ENCODE measurements around the gene NFE2.
"Not testable (repeated sequence)": the region's sequence is repeated elsewhere in the genome, so short reads cannot be mapped to it uniquely, and the experiment has no call there.

Gene NFE2

DNA sequence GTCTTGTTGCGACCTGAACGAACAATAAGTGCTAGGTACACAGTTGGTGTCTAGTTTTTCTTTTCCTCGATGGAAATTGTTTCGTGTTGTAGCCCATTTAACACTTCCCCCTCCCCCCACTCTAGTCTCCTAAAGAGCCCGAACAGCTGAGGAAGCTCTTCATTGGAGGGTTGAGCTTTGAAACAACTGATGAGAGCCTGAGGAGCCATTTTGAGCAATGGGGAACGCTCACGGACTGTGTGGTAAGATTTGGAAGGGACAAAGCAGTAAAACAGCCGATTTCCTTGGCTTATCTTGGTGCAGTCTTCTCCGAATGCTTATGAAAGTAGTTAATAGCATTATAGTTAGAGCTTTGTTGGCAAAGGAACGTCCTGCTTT lies 19.6 kb downstream of the NFE2 start:
- DNase-seq = not testable (repeated sequence)

DNA sequence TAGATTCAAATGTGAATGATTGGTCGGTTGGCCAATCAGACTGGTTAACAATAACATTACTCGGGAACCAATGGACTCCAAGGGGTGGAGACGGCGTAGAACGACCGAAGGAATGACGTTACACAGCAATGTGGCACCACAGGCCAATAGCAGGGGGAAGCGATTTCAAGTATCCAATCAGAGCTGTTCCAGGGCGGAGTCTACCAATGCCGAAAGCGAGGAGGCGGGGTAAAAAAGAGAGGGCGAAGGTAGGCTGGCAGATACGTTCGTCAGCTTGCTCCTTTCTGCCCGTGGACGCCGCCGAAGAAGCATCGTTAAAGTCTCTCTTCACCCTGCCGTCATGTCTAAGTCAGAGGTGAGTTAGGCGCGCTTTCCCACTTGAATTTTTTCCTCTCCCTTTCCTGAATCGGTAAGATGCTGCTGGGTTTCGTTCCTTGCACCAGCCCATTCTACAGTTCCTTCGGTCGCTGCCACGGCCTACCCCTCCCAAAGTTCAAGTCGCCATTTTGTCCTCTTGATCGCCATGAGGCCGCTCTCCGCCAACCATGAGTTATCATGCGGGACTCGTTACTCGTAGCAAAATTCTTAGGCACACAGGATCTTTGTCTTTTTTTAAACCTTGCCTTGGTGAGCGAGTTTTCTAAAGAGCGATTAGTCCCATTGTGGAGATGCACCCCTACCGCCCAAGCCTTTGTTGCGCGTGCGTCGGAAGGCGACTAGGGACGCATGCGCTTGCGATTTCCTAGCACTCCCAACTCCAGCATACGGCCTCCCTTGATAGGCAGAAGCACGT lies 20.2 kb downstream of the NFE2 start, which contains the start of gene HNRNPA1:
TSS of gene HNRNPA1 (plus strand) at position 259 of the 793 bp plus-strand sequence. CDS start at position 341, 82 bp downstream.
- peak; percentile 90 to 100 for DNase-seq

DNA sequence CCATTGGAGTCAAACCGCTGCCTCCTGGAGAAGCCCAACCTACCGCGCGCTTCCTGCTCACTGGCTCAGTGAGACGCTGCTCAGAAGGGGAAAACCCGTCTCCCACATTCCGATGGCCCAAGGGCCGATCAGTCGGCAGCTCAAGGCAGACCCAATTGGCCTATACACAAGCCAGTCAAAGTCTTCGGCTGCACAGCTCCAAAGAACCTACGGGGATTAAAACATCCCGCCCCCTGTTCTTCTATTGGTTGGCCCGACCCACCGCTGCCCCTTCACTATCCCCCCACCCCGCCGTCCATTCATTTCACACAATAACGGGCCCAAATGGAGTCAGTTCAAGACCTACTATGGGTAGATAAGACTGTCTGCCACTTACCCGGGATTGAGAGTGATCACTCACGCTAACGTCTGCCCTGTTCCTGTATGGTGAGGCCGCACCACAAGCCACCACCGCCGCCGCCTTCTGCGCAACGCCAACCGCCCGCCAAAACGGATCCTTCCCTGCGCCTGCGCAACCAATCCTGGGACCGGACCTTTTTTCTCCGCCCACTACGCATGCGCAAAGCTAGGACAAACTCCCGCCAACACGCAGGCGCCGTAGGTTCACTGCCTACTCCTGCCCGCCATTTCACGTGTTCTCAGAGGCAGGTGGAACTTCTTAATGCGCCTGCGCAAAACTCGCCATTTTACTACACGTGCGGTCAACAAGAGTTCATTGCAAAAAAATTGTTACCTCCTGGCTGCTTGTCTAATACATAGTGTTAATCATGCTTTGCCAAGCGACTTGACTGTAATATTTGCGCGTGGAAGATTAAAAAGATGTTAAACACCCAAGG lies 21.0 kb downstream of the NFE2 start, which contains the start of gene CBX5:
TSS of gene CBX5 (minus strand) at position 491 of the 836 bp plus-strand sequence. CDS start 22,472 bp downstream, outside the sequence.
- peak; percentile 96 to 99 for DNase-seq

DNA sequence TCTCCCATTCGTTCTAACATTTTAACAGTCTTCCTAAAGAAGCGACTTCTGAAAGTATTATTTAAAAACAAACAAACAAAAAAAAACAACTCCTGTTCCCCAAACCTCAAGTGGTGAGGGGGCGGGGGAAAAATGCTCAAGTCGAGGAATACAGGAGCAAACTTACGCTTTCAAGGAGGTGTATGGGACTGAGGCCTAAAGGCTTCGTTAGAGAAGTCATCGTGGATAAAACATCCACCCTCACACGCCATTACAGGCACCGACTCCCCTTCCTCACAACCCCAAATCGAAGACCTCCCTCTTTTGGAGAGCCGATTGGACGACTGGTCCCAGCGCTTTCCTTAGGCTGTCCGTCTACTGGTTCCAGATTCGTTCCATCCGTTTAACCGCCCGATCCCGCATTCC lies 21.6 kb downstream of the NFE2 start:
- no peak for DNase-seq

DNA sequence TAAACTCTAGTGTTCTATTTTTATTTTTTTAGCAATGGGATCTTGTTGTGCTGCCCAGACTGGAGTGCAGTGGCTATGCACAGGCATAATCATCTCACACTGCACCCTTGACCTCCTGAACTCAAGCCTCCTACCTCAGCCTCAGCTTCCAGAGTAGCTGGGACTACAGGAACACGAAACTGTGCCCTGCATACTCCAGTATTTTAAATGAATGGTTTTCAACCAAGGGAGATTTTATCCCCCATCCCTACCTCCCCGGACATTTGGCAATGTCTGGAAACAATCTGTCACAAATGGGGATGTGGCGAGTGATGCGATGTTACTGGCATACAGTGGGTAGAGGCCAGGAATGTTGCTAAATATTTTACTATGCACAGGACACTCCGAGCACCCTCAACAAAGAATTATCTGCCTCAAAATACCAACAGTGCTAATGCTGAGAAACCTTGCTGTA lies 23.0 kb downstream of the NFE2 start:
- DNase-seq = no peak

DNA sequence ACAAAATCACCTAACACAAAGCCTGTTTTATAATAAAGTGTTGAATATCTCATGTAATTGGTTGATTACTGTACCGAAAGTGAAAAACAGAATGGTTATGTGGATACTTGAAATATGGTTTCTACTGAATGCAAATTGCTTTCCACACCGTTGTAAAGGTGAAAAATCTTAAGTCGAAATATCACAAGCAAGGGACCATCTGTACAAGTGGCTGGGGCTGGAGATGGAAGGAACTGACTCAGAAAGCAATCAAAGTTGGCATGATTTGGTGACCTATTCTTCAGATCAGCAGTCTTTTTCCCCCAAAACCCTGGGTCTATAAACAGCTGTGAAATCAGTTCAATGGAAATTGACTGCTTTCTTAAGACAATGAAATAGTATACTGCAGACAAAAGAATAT lies 24.4 kb downstream of the NFE2 start:
- DNase-seq = no peak

DNA sequence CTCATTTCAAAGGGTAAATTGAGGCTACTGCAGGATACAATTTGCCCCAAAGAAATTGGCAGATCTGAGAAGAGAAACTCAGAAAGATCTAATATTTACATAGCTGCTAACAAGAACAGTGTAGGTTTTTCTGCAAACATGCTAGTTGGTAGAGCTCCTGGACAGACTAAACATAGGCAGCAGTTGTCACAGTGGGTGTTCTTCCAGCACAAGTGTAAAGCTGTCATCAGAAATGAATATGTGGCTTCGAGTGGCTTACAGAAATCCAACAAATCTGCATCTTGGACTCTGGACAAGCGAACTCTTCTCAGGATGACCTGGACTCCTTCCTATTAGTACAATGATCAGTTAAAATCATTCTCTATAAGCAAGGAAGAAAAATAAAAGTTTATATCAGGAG lies 26.8 kb downstream of the NFE2 start:
- DNase-seq = no peak

DNA sequence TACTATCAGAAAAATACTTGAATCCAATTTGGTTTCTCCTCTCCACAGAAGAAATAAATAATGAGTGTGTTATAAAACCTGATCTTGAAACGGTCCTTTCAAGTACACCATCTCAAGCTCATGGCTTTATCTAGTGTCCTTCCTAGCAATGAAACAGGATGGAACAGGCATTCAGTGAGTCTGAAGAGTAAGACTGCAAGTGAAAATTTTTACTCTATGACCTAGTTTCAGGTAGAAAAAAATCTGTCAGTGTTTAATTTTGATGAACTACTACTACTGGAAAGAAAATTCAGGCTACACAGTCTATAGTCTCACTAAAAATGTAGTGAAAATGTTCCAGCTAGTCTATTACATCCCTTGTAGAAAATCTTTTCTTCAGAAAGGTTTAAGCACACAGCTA lies 28.6 kb downstream of the NFE2 start:
- DNase-seq = no peak

DNA sequence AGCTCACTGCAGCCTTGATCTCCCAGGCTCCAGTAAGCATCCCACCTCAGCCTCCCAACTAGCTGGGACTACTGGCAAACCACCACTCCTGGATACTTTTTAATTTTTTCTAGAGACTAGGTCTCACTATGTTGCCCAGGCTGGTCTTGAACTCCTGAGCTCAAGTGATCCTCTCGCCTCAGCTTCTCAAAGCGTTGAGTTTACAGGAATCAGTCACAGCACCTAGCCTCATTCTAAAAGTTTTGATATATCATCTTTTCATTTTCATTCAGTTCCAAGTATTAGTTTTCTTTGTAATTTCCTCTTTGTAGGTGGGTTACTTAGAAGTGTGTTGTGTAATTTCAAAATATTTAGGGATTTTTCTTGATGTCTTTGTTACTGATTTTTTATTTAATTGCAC lies 30.5 kb downstream of the NFE2 start:
- no peak for DNase-seq

DNA sequence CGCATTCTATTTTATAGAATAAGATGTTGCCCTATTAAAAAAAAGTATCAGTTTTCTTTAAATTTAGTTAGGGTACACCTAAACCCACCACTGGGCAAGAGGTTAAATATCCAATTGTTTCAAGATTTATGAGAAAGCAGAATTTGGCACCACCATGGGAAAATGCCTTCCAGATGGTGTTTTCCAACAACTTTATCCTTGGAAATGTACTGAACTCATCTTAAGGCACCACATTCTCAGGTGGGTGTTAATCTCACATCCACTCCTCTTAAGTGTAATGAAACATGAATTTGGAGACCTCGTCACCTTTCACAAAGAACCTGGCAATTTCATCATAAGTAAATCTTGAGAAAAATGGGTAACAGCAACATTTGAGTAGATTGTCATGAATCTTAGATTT lies 34.0 kb downstream of the NFE2 start:
- no peak for DNase-seq

DNA sequence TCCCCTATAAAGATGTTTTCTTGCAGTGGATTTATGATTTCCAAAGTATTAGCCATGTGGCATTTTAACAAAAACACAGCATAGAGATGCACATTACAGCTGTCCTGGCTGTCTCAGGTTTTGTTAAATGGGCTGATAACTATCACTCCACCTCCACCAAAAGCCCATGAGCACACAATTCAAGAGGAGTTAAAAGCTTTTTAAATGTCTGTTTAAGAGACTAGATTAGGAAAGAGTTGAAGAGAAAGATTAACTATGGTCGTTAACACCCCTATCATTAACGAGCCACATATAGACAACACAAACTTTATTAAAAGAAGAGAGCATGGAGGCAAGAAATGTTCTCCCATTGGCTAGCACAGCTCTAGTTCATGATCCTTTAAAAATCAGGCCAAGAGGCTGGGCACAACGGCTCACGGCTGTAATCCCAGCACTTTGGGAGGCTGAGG lies 35.4 kb downstream of the NFE2 start:
- no peak for DNase-seq

DNA sequence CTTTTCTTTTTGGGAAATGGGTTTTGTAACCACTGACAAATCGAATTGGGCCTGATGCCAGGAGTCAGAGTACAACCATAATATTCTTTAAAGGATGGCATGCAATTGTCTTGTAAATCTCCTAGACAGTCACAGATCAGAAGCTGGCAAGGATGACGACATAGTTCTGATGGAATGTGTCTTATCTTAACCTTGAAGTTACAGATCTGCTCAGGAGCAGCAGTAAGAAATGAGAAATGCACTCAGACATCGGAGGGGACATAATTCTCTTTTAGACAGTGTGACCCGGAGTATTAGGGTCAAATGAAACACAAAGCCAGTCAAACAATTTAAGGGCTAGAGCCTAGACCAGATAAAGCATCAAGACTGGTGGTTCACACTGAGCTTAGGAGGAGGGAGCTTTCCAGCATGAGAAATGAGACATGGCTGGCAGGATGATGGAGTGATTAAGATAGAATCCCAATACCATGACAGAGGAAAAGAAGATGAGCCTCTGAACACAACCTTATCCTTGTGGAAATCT lies 38.4 kb downstream of the NFE2 start:
- DNase-seq = no peak

DNA sequence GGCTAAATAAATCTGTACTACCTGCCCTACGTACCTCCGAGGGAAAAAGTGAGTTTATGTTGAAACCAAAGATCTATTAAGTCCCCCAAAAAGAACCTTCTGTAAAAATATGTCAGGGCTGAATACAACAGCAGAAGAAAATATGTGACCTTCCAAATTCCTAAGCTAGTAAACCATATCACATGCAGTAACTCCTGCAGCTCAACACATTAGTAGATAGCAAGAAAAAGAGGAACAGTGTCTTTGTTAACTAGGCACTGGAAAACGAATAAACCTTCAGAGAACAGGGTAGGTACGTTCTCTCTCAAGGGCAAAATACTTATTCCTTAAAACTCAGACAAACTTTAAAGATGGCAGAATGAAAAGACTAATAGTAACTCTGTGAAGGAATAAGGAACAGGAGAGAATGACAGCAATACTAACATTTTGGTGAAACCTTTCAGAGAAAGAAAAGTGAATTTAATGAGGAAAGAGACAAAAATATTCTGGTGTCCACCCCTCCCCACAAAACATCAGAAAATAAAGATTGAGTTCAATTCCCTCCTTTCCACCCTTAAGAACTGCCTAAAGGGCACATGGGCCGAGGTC lies 38.9 kb downstream of the NFE2 start:
- DNase-seq = no peak

DNA sequence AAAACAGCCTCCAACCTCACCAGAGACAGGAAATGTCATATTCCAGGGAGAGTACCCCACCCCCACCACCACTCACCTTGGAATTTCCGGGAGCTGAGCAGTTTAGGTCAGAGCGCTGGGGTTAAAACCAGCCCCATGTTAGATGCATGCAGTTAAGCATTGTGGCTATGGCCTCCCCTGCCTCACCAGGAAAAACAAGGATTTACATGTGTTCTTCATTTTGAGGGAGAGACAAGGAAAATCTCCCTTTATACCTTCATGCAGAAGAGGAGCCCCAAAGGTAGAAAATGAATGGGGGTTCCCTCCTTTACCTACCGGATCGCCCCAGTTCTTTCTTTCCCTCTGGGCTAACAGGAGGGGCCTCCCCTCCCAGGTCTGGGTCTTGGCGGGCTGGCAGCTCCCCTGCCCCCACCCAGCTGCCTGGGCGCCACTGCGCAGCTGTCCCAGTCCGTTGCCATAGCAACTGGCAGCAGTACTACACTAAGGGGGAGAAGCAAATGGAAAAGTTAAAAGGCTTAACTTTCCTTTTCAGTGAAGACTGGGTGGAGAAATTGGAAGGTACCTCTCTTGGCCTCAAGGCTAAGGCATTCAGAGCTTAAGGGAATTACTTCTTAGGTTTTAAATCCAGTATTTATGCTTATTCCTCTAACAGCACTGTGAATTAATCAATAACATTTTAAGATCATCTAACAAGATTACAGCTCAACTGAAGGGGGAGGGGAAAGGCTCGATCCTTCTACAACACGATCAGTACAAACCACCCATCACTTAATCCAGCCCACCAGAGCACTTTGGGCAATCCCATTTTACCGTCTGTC lies 41.4 kb downstream of the NFE2 start:
- DNase-seq = peak in 1 of 2 donors; percentile 28

DNA sequence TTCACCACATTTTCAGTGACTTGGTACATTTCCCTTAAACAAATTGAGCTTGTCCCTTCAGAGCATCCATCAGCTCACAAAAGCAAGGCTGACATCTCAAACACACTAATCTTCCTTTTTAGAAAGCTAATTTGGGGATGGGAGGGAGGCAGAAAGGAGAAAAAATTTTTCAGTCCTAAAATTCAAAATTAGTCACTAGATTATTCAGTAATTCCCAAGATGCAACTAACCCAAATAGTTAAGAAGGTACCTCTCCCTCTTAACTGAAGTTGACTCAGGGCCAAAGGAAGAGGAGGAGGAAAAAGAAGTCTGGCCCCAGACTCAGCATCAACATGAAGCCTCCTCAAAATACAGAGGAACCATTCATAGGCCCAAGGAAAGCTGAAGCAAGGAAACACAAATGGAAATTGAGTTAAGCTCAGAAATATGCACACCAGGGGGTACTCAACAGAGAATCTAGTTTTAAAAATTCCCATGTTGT lies 42.6 kb downstream of the NFE2 start:
- no peak for DNase-seq

DNA sequence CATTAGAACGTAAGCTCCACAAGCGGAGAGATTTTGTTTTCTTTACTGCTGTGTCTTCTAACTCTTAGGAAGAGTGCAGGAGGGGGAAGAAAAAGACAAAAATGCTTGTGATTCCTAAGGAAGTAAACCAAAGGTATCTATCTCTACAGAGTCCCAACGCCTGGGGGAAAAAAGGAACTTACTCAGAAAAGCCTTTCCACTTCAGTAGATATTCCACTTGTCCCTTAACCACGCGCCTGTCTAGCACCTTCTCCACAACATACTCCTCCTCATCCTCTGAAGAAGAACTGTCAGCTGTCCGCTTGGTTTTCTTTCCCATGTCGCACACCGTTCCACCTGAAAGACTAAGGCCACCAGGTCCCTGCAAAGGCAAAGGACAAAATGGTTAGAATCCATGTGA lies 43.5 kb downstream of the NFE2 start:
- no peak for DNase-seq

DNA sequence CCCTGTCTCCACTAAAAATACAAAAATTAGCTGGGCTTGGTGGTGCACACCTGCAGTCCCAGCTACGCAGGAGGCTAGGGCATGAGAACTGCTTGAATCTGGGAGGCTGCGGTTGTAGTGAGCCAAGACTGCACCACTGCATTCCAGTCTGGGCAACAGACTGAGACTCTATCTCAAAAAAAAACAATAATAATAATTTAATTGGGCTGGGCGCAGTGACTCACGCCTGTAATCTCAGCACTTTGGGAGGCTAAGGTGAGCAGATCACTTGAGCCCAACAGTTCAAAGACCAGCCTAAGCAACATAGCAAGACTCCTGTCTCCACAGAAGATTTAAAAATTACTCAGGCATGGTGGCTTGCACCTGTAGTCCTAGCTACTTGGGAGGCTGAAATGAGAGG lies 47.6 kb downstream of the NFE2 start:
- no peak for DNase-seq

DNA sequence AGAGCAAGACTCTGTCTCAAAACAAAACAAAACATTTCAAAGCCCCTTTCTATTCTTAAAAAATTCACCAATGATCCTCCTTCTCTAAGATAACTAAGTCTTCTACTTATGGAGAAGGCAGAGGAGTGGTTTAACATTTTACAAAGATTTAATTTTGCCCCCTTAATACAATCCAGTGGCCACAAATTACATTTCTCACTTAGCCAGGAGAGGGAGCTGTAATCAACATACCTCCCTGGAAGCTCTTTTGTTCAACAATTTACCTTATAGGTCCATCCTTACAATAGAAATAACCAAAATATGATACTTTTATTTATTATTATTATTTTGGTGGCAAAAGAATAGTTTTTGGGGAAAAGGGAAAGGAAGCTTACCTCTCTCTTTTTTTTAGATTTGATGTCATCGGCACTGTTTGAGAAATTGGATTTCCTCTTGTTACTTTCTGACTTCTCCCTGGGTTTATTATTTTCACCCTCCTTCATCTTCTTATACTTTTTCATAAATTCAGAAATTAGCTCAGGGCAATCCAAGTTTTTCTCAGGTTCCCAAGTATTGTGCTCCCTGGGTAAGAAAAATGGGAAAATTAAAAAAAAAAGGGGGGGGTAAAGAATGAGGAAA lies 49.0 kb downstream of the NFE2 start:
- peak in 1 of 2 donors; percentile 38 for DNase-seq

DNA sequence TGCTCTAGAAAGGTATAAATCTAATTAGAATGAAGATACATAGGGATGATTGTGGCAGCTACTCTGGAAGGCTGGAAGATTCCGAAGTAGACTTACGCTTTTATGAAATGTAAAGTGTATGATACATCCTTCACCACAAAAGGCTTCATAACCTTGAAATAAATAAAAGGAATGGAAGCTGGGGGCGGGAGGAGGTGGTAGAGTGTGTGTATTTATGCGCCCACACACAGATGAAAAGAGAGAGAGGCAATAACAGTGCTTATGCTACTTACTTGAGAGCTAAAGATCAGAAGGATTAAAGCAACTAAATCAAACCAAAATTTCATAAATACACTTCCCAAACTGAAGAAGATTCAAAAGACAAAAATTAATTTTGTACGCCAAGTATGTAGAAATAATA lies 51.3 kb downstream of the NFE2 start:
- no peak for DNase-seq

DNA sequence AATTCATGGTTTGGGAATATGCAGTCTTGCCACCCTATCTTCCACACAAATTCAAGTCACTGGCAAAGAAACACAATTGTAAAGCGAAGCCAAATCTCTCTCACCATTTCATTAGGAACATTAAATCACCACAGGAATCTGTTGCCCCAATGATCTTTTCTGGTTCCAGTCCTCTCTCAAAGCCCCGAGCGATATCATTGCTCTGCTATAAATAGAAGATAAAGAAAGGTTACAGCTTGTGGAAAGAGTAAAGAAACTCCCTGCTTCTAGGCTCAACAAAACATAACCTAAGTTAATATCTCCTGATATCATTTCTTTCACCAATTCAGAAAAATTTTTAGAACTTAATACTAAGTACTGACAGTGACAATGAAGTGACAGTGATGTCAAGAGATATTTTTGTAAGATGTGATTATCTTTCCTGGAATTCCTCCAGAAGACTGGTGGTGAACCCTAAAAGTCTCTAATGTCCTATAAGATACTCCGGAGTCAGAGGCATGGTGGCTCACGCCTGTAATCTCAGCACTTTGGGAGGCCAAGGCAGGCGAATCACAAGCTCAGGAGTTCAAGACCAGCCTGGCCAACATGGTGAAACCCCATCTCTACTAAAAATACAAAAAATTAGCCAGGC lies 54.7 kb downstream of the NFE2 start:
- no peak for DNase-seq

All from bone marrow (tissue), 2 donors.